GM18909 (cell line): ENCODE data around the gene MCL1.
A peak's percentile ranks its signal among the peaks of the same experiment; 100 is the strongest.
"Not testable (repeated sequence)": the region's sequence is repeated elsewhere in the genome, so short reads cannot be mapped to it uniquely, and the experiment has no call there.

Experiments used
- ATAC-seq: cut with Tn5 transposase; IDR thresholded peaks from one replicate; pipeline ENCODE4 v1.9.1; 2021; ENCODE audit warnings: mild to moderate bottlenecking; ENCODE audit not compliant: unreplicated experiment, poor library complexity

The MCL1 gene

DNA sequence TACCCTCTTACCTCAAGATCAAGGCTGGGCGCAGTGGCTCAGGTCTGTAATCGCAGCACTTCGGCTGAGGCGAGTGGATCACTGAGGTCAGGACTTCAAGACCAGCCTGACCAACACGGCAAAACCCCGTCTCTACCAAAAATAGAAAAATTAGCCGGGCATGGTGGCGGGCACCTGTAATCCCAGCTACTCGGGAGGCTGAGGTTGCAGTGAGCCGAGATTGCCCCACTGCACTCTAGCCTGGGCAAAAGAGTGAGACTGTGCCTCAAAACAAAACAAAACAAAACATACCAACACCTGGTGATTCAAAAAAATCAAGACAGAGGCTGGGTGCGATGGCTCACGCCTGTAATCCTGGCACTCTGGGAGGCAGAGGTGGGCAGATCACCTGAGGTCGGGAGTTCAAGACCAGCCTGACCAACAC is 5.8 kb downstream of the MCL1 start:
- ATAC-seq: not testable (repeated sequence)

DNA sequence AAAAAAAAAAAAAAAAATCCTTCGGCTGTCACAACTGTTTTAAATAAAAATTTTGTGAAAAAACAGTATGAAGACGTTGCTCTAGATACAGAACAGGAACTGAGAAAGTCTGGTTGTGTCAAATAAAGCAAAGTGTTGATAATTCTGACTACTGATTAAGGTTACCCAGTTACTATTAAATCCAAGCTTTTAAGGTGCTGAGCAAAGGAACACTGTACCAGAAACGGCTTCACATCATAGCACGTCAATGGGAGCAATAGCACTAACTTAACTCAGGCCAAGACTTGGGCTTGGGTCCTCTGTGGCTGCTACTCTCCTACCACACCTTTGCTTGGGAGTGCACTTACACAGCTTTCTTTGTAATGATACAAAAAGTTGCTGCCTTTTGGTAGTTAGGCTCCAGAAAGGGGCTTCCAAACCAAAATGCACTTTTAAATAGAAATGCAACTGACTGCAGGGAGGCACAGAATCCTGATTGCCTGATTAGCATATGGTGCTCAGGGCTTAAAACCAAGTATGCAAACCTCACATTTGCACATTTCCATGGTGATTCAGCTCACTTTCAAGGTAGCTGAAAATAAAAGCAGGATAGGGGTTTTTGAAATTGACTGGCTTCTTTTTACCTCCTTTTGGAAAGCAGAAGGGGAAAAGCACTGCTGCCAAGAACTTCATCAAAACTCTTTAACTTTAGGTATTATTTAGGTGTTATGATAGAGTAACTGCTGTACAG is 6.3 kb downstream of the MCL1 start:
- ATAC-seq: no peak

DNA sequence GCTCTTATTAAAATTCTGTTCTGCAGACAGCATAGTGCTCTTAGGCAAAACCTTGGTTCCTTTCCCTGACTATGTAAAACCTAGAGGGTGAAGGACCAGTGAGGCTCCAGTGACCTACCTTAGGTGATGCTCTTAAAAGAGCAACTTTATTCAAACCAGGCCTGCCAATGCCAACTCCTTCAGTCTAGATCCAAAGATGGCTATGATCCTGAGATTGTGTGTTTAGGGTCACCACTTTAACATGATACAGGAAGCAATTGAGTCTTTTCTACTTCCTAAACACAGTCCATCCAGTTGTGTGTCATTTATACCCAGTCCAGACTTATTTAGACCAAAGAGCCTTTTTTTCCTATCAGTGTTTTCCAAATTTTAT is 10.8 kb downstream of the MCL1 start:
- ATAC-seq: no peak

DNA sequence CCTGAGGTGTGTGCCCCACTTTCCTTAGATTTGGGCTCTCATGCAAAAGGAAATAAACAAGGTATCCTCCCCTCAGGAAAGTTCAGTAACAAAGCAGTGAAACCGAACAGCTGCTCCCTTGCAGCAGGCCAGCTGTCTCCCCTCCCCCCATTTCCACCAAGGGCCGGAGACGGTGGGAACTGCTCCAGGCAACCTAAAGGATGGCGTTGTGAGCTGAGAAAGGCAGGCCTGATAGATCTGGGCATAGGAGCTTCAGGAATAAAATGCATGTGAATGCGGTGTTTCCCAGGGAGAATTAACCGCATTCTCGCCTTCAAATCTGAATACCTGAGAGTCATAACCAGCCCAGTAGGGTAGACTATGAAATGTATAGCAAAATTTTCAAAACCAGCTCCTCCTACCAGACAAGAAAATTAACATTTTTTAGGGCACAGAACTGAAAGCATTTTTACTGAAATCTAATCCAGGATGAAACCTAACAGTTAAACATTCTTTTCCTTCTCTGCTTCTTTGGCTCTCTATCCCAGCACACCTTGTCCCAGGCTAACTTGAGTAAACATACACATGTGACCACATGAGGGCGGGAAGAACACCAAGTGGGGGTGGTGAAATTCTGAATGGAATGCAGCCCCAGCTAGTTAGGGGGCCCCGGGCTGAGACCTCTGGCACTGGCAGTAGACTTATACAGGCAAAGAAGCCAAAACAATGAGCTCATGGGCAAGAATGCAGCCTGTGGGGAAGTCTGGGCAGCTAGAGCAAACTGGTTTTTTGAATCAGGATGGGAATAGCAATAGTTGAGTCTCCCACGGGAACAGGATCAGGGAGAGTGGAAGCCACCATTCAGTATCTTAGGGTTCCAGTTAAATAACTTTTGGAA is 11.5 kb downstream of the MCL1 start:
- ATAC-seq: peak; percentile 23

DNA sequence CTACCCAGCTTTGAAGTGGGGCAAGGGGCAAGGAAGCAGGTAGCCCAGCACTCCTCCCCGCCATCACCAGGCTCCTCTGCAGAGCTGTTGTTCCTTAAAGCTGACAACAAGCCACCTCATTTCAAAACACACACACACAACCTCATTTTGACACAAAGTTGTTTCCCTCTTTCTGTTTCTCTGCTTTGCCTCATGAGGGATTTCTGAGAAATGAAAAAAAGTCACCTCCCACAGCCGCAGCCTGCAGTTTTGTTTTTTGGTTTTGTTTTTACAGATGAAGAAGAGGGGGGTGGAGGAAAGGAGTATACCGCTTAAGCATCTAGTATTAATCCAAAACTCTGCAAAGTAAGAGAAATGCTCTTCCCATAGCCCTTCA is 12.1 kb downstream of the MCL1 start:
- ATAC-seq: peak; percentile 33

DNA sequence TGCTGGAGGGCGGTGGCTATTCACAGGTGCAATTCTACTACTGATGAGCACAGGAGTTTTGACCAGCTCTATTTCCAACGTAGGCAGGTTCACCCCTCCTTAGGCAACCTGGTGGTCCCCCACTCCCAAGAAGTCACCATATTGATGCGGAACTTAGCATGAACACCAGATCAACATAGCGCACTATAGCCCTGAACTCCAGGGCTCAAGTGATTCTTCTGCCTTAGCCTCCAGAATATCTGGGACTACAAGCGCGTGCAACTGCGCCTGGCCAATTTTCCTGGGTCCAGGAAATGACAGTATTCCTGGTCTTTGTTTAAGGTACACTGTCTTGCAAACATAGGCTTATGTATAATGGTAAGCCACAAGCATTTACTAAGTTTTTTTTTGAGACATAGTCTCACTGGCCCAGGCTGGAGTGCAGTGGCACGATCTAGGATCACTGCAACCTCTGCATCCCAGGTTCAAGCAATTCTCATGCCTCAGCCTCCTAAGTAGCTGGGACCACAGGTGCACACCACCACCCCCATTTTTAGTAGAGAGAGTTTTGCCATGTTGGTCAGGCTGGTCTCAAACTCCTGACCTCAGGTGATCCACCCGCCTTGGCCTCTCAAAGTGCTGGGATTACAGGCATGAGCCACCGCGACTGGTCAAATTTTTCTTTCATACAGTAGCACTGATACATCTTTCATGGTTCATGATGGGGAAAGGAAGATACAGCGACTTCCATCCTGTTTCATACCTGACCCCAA is 12.6 kb downstream of the MCL1 start:
- no peak for ATAC-seq

DNA sequence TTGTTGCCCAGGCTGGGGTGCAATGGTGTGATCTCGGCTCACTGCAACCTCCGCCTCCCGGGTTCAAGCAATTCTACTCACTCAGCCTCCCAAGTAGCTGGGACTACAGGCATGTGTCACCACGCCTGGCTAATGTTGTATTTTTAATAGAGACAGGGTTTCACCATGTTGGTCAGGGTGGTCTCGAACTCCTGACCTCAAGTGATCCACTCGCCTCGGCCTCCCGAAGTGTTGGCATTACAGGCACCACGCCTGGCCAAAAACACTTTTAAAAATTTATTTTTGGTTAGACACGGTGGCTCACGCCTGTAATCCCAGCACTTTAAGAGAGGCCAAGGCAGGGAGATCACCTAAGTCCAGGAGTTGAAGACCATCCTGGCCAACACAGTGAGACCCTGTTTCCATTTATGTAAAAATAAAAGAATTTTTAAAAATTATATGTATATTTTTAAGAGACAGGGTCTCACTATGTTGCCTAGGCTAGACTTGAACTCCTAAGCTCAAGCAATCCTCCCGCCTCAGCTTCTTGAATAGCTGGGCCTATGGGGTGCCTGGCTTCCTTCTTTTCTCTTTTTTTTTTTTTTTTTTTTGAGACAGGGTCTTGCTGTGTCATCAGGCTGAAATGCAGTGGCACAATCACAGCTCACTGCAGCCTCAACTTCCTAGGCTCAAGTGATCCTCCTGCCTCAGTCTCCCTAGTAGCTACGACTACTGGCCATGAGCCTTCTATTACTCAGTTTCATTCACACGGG is 14.0 kb downstream of the MCL1 start:
- ATAC-seq: not testable (repeated sequence)

DNA sequence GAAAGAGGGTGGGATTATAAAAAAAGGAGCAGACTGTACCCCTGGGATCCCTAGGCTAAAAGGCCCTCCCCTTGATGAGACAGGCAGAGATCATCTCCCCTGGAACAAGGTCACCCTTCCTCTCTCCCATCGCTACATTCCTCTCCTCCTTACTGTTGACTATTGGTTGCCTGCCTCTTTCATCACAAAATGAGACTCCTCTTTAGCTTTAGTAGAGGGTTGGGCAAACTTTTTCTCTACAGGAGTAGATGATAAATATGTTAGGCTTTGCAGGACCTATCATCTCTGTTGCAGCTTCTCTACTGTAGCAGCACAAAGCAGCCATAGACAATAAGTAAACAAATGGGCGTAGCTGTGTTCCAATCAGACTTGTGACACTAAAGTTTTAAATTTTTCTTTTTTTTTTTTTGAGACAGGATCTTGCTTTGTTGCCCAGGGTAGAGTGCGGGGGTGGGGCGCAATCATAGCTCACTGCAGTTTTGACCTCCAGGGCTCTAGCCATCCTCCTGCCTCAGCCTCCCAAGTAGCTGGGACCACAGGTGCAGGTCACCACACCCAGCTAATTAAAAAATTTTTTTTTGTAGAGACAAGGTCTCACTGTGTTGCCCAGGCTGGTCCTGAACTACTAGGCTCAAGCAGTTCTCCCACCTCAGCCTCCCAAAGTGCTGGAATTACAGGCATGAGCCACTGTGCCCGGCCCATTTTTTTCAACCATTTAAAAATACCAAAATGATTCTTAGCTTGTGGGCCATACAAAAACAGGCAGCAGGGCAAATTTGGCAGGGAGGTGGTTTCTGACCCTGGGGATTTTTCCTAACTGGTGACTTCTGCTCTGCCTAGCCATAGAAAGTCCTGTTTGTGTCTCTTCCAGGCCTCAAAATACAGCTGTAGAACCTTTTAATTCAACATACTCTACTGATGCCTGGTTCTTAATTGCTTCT is 15.1 kb downstream of the MCL1 start:
- ATAC-seq: no peak

DNA sequence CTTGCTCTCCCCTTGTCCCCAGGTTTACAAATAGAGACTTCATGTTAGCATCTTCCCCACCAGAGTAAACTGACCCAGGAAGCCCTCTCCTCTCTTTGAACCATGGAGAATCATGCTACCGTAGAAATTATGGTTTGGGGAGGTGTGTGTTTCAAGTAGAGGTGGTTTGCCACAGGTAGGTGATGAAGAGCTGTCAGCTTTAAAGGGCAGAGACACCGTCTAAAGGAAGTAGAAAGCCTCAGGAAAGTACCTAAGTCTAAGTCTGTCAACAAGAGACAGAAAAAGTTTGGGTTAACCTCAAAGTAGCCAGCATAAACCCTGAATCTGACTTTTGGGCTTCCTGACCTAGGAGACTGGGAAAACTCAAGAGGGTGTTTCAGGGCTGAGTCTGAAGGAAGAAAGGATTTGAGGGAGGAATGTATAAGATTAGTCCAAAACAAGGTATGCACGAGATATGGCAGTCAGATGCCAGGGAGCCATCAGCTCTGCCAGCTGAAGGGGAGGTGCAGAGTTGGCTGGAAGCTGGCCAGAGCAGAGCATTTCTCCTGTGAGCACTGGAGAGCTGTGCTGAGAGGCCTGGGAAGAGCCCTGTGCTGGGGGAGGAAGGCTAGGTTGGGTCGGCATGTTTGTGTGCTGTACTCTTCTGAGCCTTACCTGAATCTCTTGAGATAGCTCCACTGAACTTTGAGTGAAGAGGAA is 15.9 kb downstream of the MCL1 start:
- peak; percentile 20 for ATAC-seq

DNA sequence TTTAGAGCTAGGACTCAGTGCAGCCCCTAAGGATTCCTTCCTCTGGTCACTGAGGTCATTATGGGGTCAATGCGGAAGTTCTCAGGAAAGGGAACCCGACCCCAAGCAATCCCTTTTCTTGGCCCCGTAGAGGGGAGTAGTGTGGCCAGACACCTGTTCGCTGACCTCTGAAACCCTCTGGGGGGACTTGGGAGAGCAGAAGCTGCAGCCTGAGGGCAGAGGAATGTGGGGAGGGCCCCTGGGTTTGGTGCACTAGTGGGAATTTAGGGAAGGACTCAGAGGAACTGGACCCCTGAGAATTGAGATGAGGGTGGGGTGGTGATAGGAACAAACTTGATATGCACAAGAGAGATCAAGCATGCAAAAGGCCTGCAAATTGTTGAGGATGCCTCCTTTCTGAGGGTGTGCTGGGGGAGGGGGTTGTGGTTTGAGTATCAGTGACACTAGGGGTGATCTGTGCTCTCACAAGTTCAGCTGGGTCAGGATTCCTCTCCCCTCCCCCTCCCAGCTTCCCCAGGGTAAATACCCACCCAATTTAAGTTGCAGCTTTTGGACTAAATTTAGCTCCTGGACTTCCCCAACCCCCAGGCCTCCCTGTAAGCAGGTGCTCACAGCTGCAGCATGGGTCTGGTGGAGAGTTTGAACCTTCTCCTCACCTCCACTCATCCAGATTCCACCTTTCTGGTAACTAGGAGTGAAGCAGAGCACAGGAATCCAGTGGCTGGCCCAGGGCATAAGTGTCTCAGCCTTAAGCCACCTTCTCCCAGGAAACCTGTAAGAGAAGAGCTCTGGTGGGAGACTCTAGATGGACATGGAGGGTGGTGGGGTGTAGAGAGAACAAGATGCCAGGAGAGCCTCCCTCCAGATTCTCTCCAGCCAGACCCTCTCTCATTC is 16.7 kb downstream of the MCL1 start:
- peak; percentile 43 for ATAC-seq

DNA sequence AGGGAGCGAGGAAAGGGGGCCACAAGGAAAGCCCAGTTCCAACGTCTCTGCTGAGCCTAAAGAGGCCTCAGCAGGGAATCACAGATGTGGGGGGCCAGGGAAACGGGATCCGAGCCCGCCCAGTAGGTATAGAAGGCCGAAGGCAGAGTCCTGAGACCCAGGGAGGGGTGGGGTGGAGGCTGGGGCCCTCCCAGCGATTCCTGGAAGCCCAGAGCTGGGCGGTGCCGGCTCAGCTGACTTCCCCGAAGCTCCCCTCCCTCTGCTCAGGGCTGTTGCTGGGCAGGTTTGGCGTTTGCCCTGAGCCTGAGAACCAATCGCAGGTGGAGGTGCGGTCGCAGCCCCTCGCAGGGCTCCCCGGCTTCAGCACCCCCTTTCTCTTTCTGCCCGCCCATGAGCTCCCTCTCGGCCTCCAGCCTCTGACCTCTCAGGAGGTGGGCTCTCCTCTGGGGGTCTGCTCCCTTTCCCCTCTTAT is 17.4 kb downstream of the MCL1 start:
- ATAC-seq: peak; percentile 49

DNA sequence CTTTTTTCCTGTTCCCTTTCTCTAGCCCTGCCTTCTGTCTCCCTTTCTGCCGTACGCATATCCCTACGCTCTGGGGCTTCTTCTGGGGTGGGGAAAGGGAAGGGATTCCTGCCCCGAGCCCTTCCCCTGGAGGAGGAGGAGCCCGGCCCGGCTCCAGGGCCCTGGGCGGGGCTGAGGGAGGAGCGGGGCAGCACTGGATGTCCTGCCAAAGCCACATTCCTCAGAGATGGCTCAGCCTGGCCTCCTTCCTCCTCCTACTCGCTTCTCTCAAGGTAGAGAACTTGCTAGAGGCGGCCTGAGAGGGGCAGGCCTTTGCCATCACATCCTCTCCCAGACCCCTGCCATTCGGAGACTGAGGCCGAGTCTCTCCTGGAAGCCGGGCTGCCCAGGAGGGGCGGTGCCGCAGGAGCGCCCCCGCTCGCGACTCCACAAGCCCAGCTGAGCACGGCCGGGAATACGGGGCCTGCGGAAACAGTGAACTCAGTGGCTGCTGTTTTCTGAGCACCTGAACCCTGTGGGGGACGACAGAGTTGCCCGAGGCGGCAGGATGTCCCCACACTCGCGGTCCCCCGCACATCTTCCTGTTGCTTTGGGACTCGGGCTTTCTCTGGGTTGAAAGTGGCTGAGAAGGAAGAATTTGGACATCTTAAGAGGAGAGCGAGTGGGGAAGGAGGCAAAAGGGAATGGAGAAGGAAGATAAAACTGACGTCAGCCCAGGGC is 18.0 kb downstream of the MCL1 start:
- no peak for ATAC-seq

DNA sequence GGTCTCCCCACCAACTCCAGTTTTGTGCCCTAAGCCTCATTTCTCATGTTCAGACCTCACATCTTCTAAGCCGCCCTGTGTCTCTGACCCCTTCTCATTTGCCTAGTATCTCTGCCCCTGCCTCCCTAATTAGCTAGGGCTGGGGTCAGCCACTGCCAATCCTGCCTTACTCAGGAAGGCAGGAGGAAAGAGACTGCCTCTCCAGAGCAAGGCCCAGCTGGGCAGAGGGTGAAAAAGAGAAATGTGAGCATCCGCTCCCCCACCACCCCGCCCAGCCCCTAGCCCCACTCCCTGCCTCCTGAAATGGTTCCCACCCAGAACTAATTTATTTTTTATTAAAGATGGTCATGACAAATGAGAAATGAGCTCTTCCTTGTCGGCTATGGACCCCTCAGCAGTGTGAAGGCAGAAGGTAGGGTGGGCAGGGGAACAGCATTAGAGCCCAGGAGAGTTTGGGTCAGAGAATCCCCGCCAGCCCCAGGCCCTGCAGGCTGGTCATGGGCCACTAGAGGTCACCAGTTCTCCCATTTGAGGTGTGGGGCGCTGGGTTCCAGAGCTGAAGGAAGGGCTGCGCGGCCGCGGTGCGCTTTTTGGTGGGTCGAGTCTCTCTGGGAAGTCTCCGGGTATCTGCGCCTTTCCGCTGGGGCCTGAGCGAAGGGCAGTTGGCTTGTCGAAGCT is 18.7 kb downstream of the MCL1 start:
- ATAC-seq: peak; percentile 35

DNA sequence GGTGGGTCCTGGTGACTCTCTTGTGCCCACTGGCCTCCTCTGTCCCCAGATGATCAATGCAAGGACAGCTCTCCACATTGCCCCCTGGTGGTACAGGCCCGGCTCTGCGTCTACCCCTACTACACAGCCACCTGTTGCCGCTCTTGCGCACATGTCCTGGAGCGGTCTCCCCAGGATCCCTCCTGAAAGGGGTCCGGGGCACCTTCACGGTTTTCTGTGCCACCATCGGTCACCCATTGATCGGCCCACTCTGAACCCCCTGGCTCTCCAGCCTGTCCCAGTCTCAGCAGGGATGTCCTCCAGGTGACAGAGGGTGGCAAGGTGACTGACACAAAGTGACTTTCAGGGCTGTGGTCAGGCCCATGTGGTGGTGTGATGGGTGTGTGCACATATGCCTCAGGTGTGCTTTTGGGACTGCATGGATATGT is 19.4 kb downstream of the MCL1 start:
- no peak for ATAC-seq

DNA sequence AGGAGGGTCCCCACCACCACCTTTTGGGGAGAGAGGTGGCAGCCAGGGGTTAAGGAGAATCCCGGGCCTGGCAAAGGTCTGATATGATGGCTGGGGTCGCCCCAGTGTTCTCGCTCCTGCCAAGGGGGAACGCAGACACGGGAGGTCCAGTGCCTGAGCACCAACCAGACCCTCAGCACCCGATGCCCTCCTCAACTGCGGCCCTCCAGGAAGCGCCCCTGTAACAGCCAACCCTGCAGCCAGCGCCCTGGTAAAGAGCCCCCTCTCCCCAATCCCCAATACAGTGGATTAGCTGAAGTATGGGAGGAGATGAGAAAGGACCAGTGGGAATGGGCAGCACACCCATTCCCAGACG is 19.8 kb downstream of the MCL1 start:
- ATAC-seq: no peak
